Epithelial cell of proximal tubule (primary cell): ENCODE measurements around the gene TMIE. TPM values are rescaled to one million over a fixed set of nuclear protein-coding genes. Genes with fewer than 3 reads are reported as not detected.

Experiments used
- DNase-seq: peaks from one replicate; pipeline ENCODE4 v3.0.0-alpha.2; 2011; ENCODE audit warnings: low read depth
- H3K4me3 ChIP-seq: 2 replicates; pipeline ENCODE4 v1.5.1; 2011; ENCODE audit warnings: low read depth, mild to moderate bottlenecking, low read length
- total RNA-seq: library from RNA; depleted of rRNA; stranded (reverse); fragments of >200 nt; gene quantifications from 2 replicates; pipeline ENCODE4 v1.2.3, GENCODE V29; 2015
- TF ChIP-seq, protein P1 (sequence below): conservative IDR thresholded peaks from 2 replicates; pipeline ENCODE4 v1.5.1; 2012; ENCODE audit warnings: low read depth, mild to moderate bottlenecking, low read length

The TMIE gene
- total RNA-seq, 1 donor from 2014 or later = not detected

DNA sequence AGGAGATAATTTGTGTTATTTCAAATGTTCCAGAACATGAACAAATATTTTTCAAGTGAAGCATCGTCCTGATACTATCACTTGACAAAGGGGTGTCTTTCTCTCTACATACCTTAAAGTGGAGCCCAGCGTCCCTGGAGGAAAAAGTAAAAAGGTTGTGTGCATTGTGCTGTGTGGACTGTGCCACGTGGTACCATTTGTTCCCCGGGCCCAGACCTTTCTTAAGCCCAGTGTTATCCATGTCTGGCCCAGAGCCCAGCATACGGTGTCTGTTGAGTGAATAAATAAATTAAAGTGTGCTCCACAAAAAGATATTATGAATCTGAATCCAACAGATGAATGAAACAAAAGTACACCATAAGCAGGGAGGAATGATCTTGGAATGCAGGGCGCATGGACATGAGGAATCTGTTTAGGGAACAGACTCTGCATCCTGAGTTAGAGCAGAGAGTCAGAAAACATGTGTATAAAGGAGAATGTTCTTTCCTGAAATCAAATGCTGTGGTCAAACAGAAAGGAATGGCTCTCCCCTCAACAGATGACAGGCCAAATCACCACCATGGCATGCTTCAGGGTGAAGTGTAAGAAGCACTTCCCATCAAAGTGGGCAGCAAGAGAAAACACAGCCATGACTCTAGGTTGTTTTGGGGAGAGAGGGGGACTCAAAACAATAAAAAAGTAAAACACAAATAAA, 24.6 kb downstream of the TMIE start:
- TF ChIP-seq, protein P1, sequence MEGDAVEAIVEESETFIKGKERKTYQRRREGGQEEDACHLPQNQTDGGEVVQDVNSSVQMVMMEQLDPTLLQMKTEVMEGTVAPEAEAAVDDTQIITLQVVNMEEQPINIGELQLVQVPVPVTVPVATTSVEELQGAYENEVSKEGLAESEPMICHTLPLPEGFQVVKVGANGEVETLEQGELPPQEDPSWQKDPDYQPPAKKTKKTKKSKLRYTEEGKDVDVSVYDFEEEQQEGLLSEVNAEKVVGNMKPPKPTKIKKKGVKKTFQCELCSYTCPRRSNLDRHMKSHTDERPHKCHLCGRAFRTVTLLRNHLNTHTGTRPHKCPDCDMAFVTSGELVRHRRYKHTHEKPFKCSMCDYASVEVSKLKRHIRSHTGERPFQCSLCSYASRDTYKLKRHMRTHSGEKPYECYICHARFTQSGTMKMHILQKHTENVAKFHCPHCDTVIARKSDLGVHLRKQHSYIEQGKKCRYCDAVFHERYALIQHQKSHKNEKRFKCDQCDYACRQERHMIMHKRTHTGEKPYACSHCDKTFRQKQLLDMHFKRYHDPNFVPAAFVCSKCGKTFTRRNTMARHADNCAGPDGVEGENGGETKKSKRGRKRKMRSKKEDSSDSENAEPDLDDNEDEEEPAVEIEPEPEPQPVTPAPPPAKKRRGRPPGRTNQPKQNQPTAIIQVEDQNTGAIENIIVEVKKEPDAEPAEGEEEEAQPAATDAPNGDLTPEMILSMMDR = no peak
- no peak for DNase-seq
- H3K4me3 ChIP-seq = no peak overlapping the region

DNA sequence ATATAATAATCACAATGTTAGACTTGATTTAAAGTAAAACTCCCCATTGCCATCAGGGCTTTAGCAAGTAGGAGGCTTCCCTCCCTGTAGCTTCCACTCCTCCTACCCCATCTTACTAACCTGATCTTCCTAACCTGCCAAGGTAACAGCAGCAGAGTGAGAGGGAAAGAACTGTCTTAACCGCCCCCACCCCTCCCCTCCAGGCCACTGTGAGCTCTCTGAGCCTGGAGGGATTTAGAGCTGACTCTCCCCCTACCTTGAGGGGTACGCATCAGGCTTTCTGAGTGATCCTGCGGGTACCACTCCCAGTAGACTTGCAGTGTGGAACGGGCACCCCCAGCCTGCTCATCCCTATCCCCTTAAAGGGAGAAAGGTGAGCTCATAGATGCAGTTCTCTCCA, 27.8 kb downstream of the TMIE start:
- TF ChIP-seq, protein P1 = no peak
- no peak overlapping the region for H3K4me3 ChIP-seq
- no peak for DNase-seq

DNA sequence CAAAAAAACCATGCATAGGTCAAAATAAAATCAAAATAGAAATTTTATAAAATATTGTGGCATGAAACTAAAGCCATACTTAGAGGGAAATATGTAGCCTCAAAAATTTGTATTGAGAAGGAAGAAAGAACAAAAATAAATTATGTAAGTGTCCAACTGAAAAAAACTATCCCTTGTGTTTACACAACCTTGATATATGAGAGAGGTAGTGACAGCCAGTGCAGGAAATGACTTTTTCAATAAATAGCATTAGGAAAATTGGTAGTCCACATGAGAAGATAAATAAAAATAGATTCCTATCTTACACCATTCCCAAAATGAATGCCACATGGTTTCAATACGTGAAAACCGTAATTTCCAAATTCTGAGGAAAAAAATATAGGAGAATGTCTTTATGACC, 29.6 kb downstream of the TMIE start:
- TF ChIP-seq, protein P1 = no peak
- H3K4me3 ChIP-seq = no peak overlapping the region
- DNase-seq = no peak

DNA sequence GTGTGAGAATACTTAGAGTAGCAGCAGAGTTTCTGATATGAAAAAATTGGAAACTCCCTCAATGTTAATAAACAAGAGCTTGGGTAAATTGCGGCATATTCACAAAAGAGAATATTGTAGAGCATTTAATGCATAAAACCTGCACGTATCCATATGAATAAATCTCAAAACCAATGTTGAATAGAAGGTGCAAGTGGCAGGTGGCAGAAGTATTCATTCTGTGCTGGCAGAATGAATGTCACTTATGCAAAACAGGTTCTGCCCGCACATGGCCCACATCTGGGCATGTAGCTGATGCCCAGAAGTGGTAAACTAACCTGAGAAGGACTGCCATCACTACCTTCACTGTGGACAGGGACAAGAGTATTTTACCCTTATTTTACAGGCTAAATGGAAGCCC, 30.6 kb downstream of the TMIE start:
- TF ChIP-seq, protein P1 = no peak
- no peak overlapping the region for H3K4me3 ChIP-seq
- no peak for DNase-seq

DNA sequence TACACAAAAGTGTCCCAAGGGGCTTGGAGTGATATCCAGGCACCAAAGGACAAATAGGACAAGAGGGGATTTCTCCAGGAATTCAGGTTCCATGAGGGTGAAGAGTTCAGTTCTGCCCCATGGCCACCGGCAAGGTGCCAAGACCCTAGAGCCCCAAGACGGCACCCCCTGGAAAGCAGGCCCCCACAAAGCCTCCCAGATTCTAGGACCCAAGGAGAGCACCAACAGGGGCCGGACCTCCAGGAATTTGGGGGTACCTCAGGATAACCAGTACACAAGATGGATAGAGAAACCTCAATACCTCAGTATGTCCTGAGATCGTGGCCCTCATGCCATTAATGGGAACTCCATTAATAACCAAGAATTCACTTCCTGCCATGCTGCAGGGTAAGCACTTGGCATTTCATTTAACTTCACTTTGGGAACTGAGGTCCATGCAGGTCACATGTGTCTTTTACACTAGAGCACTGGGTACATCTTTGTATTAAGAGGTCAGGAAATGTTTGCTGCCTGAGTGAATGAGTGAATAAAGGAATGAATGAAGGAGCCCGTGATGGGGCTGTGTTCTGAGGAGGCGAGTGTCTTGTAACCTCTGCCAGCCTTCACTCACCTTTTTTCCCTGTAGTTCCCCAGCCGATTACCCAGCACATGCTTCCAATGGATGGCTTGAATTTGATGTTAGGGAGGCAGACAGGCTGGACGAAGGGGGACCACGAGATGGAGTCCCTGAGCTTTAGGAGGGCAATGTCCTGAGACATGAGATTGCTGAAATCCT, 32.0 kb downstream of the TMIE start:
- TF ChIP-seq, protein P1 = no peak
- DNase-seq = no peak

DNA sequence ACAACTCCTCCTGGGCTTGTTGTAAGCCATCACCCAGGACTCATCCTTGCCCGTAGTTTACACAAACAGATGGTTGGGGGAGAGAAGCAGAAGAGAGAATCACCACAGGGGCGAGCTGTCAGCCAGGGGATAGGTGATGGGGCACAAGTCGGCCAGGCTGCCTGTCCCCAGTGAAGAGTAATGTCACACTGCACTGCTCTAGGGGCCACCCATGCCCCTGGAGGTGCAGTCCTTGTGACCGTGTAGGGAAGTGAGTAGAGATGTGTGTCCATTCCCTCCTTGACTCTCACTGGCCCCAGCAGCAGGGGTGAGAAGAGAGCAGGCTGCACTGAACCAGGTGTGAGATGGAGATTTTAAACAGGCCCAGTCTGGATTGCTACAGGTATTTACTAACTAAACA, 33.6 kb downstream of the TMIE start:
- no peak overlapping the region for H3K4me3 ChIP-seq
- TF ChIP-seq, protein P1 = no peak
- DNase-seq = no peak

More for the DNA sequence above, 32.0 kb downstream of the TMIE start:
- no peak overlapping the region for H3K4me3 ChIP-seq
